DND-41 (cell line): Measurements from ENCODE around the gene MED22.

Experiments
- ATAC-seq: fragments of 200-7000 bp; cut with Tn5 transposase; 3 replicates; pipeline ENCODE4 v1.9.1; 2021; ENCODE audit warnings: low read depth; ENCODE audit not compliant: insufficient read depth
- DNase-seq: peaks from one replicate; pipeline ENCODE4 v3.0.0-alpha.2; 2020
- H2AFZ ChIP-seq: 2 replicates; pipeline ENCODE4 v1.6.0; 2012; ENCODE audit warnings: low read depth, low read length
- H3K27ac ChIP-seq: 2 replicates; pipeline ENCODE4 v1.5.1; 2012; ENCODE audit warnings: low read length, inconsistent platforms
- H3K27me3 ChIP-seq: fragments of 200-600 bp; sonication (generic); 2 replicates; pipeline ENCODE4 v1.6.0; 2012; ENCODE audit warnings: low read length, mild to moderate bottlenecking, inconsistent platforms; ENCODE audit not compliant: insufficient read depth, poor library complexity
- H3K36me3 ChIP-seq: 2 replicates; pipeline ENCODE4 v1.5.1; 2012; ENCODE audit warnings: low read length, inconsistent platforms; ENCODE audit not compliant: insufficient read depth
- H3K4me1 ChIP-seq: 2 replicates; pipeline ENCODE4 v1.5.1; 2012; ENCODE audit warnings: mild to moderate bottlenecking, low read length; ENCODE audit not compliant: insufficient read depth
- H3K4me2 ChIP-seq: 2 replicates; pipeline ENCODE4 v1.6.0; 2012; ENCODE audit warnings: mild to moderate bottlenecking, moderate library complexity, low read length, inconsistent platforms; ENCODE audit not compliant: insufficient read depth
- H3K4me3 ChIP-seq, 2 experiments: fragments of 200-600 bp in 1 of 2; shearing (Covaris generic) in 1 of 2; 2 replicates each; pipeline ENCODE4 v1.5.1; 2012 to 2016; ENCODE audit warnings: inconsistent platforms in 2 of 2, low read length in 2 of 2, mild to moderate bottlenecking in 2 of 2, low read depth in 1 of 2, moderate library complexity in 1 of 2
- H3K79me2 ChIP-seq: 2 replicates; pipeline ENCODE4 v1.6.0; 2012; ENCODE audit warnings: low read length, inconsistent platforms; ENCODE audit not compliant: insufficient read depth
- H3K9ac ChIP-seq: 2 replicates; pipeline ENCODE4 v1.6.0; 2012; ENCODE audit warnings: low read depth, mild to moderate bottlenecking, inconsistent platforms, low read length, moderate library complexity
- H3K9me3 ChIP-seq: 2 replicates; pipeline ENCODE4 v1.5.1; 2012; ENCODE audit warnings: low read length, moderate library complexity, mild to moderate bottlenecking, inconsistent platforms; ENCODE audit not compliant: insufficient read depth, severe bottlenecking
- H4K20me1 ChIP-seq: 2 replicates; pipeline ENCODE4 v1.6.0; 2012; ENCODE audit warnings: low read length; ENCODE audit not compliant: insufficient read depth
- CTCF ChIP-seq: IDR thresholded peaks from 2 replicates; pipeline ENCODE4 v1.5.1; 2012; ENCODE audit warnings: borderline replicate concordance, low read length, moderate library complexity, mild to moderate bottlenecking; ENCODE audit not compliant: poor library complexity, severe bottlenecking; ENCODE audit errors: extremely low read depth
- EZH2 ChIP-seq: IDR thresholded peaks from 3 replicates; pipeline ENCODE4 v1.6.1; 2012; ENCODE audit warnings: borderline replicate concordance, low read depth, mild to moderate bottlenecking, moderate library complexity, low read length, inconsistent platforms; ENCODE audit not compliant: severe bottlenecking

Gene MED22

GRCh38 chr9:133315997-133316396 is 31.9 kb downstream of the MED22 start:
- no peaks in the 10 kb centered on the region for H3K79me2 ChIP-seq
- H3K4me2 ChIP-seq, result no peak overlapping the region
- no peak overlapping the region for H3K9ac ChIP-seq
- no peaks in the 10 kb centered on the region for H4K20me1 ChIP-seq
- H3K4me1 ChIP-seq, result no peaks in the 10 kb centered on the region
- no peak overlapping the region for H3K4me3 ChIP-seq
- ATAC-seq (no peak), DNase-seq (no peak)
- no peaks in the 10 kb centered on the region for H3K27me3 ChIP-seq
- TF ChIP-seq EZH2 (no peak), CTCF (no peak)
- no peaks in the 10 kb centered on the region for H3K9me3 ChIP-seq
- no peak overlapping the region for H2AFZ ChIP-seq
- H3K27ac ChIP-seq, result no peak overlapping the region
- no peaks in the 10 kb centered on the region for H3K36me3 ChIP-seq

GRCh38 chr9:133309608-133310007 is 38.3 kb downstream of the MED22 start:
- no peak overlapping the region for H3K4me3 ChIP-seq
- H3K79me2 ChIP-seq, result no peaks in the 10 kb centered on the region
- ATAC-seq (no peak), DNase-seq (no peak)
- no peaks in the 10 kb centered on the region for H3K4me1 ChIP-seq
- no peak overlapping the region for H3K4me2 ChIP-seq
- no peaks in the 10 kb centered on the region for H4K20me1 ChIP-seq
- no peak overlapping the region for H3K9ac ChIP-seq
- no peak overlapping the region for H2AFZ ChIP-seq
- H3K9me3 ChIP-seq, result no peaks in the 10 kb centered on the region
- no peak overlapping the region for H3K27ac ChIP-seq
- no peaks in the 10 kb centered on the region for H3K36me3 ChIP-seq
- TF ChIP-seq EZH2, result no peak
- no peak for TF ChIP-seq CTCF
- no peaks in the 10 kb centered on the region for H3K27me3 ChIP-seq

- Histone ChIP-seq H4K20me1 (no peaks in the 10 kb centered on the region), H3K9ac (no peak overlapping the region), H3K79me2 (no peaks in the 10 kb centered on the region), H3K27ac (no peak overlapping the region), H3K9me3 (no peaks in the 10 kb centered on the region), H3K4me1 (no peaks in the 10 kb centered on the region), H3K4me2 (no peak overlapping the region), H3K27me3 (no peaks in the 10 kb centered on the region), H3K4me3 (no peak overlapping the region), H3K36me3 (no peaks in the 10 kb centered on the region), H2AFZ (no peak overlapping the region)
- TF ChIP-seq CTCF (no peak), EZH2 (no peak)
- DNase-seq (no peak), ATAC-seq (no peak)
These were observed 40.6 kb downstream of the MED22 start for GRCh38 chr9:133307301-133307700.
